K562 (cell line): ENCODE results near the gene ABHD16A. TPM values are rescaled to one million over a fixed set of nuclear protein-coding genes. Genes with fewer than 3 reads are reported as not detected.

ENCODE experiments used
- BRF2 ChIP-seq: IDR thresholded peaks from 3 replicates; pipeline ENCODE4 v1.6.1; 2011; ENCODE audit warnings: borderline replicate concordance, mild to moderate bottlenecking; ENCODE audit not compliant: insufficient read length, insufficient read depth
- CHD4 ChIP-seq: fragments of 200-600 bp; sonication (generic); IDR thresholded peaks from 3 replicates; pipeline ENCODE4 v1.6.1; 2012; ENCODE audit warnings: low read depth, mild to moderate bottlenecking, mixed read lengths, low read length, inconsistent platforms; ENCODE audit not compliant: insufficient read depth, insufficient replicate concordance, poor library complexity, severe bottlenecking
- DIDO1 ChIP-seq: fragments of 450-650 bp; IDR thresholded peaks from 2 replicates; pipeline ENCODE4 v1.6.1; 2016; ENCODE audit warnings: low read depth, missing biosample characterization, missing genetic modification characterization
- FOXA1 ChIP-seq: fragments of 450-650 bp; IDR thresholded peaks from 2 replicates; pipeline ENCODE4 v1.6.1; 2016; ENCODE audit warnings: mild to moderate bottlenecking, borderline replicate concordance
- FUS ChIP-seq: fragments of 200-400 bp; formaldehyde crosslinking; optimal IDR thresholded peaks from 2 replicates; pipeline ENCODE3; 2017; ENCODE audit warnings: low read depth, low read length
- GTF2F1 ChIP-seq: IDR thresholded peaks from 2 replicates; pipeline ENCODE4 v1.6.1; 2011; ENCODE audit warnings: low read depth, low read length, improper control_type of control experiment
- HMG20B ChIP-seq: fragments of 250-450 bp; sonication (Bioruptor Pico); IDR thresholded peaks from 2 replicates; pipeline ENCODE4 v1.5.0; 2021; ENCODE audit warnings: mild to moderate bottlenecking
- MGA ChIP-seq: fragments of 450-650 bp; IDR thresholded peaks from 2 replicates; pipeline ENCODE4 v1.6.1; 2016; ENCODE audit warnings: mild to moderate bottlenecking, moderate library complexity
- PHF21A ChIP-seq: fragments of 450-650 bp; IDR thresholded peaks from 2 replicates; pipeline ENCODE4 v1.6.1; 2017; ENCODE audit warnings: low read depth, borderline replicate concordance
- TBL1XR1 ChIP-seq, 2 experiments: IDR thresholded peaks; 2 replicates each; pipeline ENCODE4 v1.6.1; 2012; ENCODE audit warnings: improper control_type of control experiment in 2 of 2, low read length in 2 of 2, mild to moderate bottlenecking in 1 of 2
- TCF15 ChIP-seq: fragments of 250-450 bp; sonication (Bioruptor Pico); IDR thresholded peaks from 2 replicates; pipeline ENCODE4 v1.8.0; 2022; ENCODE audit warnings: moderate library complexity, mild to moderate bottlenecking, inconsistent platforms
- TCF7 ChIP-seq: sonication (generic); IDR thresholded peaks from 2 replicates; pipeline ENCODE4 v1.6.1; 2016; ENCODE audit warnings: antibody characterized with exemption, borderline replicate concordance
- ZNF23 ChIP-seq: fragments of 250-450 bp; sonication (Bioruptor Pico); IDR thresholded peaks from 2 replicates; pipeline ENCODE4 v1.4.0; 2020; ENCODE audit warnings: mild to moderate bottlenecking
- ZNF644 ChIP-seq: fragments of 200-800 bp; sonication (Bioruptor generic); IDR thresholded peaks from 2 replicates; pipeline ENCODE4 v1.6.1; 2016; ENCODE audit warnings: low read depth, missing genetic modification characterization, missing compliant biosample characterization
- polyA plus RNA-seq, 8 experiments: library from polyadenylated mRNA; depleted of rRNA in 4 of 8; stranded (reverse) in 5 of 8; unstranded in 3 of 8; fragments of >200 nt; fragmentation: Nextera tagmentation in 2 of 8; fragmentation: Illumina TruSeq in 1 of 8; extraction: Ambion mirVana in 2 of 8; extraction: Trizol in 1 of 8; gene quantifications; 2 replicates each; pipeline versions ENCODE4 v1.2.1 to v1.2.3, GENCODE V29; 2011 to 2014; ENCODE audit warnings: inconsistent platforms in 1 of 8, missing spikeins in 1 of 8
- total RNA-seq, 7 experiments: library from RNA; depleted of rRNA in 6 of 7; stranded (reverse); fragments of >200 nt in 6 of 7; fragmentation: Illumina TruSeq in 2 of 7; extraction: Trizol in 2 of 7; gene quantifications; 2 replicates each; pipeline versions ENCODE4 v1.2.1 to v1.2.3, GENCODE V29; 2011 to 2021; ENCODE audit warnings: low replicate concordance in 1 of 7

ABHD16A gene
- total and polyA plus RNA-seq, 9 of the 15 experiments (the other 6 are each of a cell fraction or from before 2014, with no cell fraction given), result 25.8 to 120 (median 81.6) TPM

- TF ChIP-seq TBL1XR1 (IDR thresholded peaks at IDR 0.05; ENCODE audit: low read length in 2 of 2) (peak; percentile 78 to 88), FUS (no peak), TCF7 (peak; percentile 78), MGA (no peak; the same call in 1 of the 2 replicates), GTF2F1 (no peak; the same call in 1 of the 2 replicates), TCF15 (CRISPR knock-in tag) (no peak), DIDO1 (peak; percentile 53; the same call in 1 of the 2 replicates), BRF2 (no peak), FOXA1 (no peak), PHF21A (peak; percentile 63; the same call in 1 of the 2 replicates), ZNF23 (CRISPR knock-in tag) (no peak), HMG20B (no peak), ZNF644 (tag) (0 out of 2 replicates have a peak, but pooled peaks have one; percentile 40), CHD4 (no peak)
Observed at GRCh38 chr6:31702819-31703716, at the start of gene ABHD16A (continued).
